ENCODE measurements around the gene TXNL1.
"Not testable (repeated sequence)": the region's sequence is repeated elsewhere in the genome, so short reads cannot be mapped to it uniquely, and the experiment has no call there.

The TXNL1 gene

GRCh38 chr18:56638232-56639103 is at the start of gene TXNL1:
TSS of gene TXNL1 (minus strand) at chr18:56638592. CDS start at chr18:56638440, 152 bp downstream.
- peak; percentile 99 for DNase-seq (ENCODE audit: low spot score)

DNA sequence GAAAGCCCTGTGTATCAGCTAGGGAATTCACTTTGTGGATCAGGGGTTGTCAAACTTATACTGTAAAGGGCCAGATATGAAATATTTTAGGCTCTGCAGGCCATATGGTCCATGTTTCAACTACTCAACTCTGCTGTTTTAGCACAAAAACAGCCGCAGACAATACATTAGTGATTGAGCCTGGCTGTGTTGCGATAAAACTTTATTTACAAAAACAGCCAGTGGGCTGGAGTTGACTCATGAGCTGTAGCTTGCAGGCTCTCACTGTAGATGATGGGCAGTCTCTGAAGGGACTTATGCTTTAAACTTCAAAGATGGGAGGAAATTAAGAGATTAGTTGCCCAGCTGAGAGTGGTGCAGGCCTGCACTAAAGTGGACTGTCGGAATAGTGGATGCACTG is 45.9 kb upstream of the TXNL1 start:
- DNase-seq (ENCODE audit: low spot score) = no peak

GRCh38 chr18:56678836-56679565 is 40.6 kb upstream of the TXNL1 start:
- no peak for DNase-seq (ENCODE audit: low spot score)

DNA sequence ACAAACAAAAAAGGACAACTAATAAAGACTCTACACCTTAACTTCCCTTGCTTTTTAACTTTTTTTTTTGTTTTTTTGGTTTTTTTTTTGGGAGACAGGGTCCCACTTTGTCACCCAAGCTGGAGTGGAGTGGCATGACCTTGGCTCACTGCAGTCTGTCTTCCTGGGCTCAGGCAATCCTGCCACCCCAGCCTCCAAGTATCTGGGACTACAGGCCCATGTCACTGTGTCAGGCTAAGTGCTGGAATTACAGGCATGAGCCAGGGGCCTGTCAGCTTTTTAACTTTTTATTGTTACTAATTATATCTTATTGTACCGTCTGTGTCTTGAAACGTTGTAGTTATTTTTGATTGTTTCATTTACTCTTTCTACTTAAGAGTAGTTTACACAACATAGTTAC is 38.2 kb upstream of the TXNL1 start:
- no peak for DNase-seq (ENCODE audit: low spot score)

GRCh38 chr18:56672981-56673380 is 34.6 kb upstream of the TXNL1 start:
- no peak for DNase-seq (ENCODE audit: low spot score)

DNA sequence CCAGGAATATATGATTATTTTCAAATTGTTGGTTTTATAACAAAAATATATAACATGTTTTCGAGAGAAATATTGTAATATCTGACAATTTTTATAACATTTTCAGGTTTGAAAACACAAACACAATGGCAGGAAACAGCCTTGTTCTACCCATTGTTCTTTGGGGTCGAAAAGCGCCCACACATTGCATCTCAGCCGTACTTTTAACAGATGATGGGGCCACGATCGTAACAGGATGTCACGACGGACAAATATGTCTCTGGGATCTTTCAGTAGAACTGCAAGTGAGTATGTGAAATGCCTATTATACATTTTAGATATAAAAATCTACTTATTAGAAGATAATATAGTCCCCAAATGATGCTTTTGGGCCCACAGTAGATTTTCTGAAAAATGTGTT is 34.0 kb upstream of the TXNL1 start:
- DNase-seq (ENCODE audit: low spot score) = no peak

DNA sequence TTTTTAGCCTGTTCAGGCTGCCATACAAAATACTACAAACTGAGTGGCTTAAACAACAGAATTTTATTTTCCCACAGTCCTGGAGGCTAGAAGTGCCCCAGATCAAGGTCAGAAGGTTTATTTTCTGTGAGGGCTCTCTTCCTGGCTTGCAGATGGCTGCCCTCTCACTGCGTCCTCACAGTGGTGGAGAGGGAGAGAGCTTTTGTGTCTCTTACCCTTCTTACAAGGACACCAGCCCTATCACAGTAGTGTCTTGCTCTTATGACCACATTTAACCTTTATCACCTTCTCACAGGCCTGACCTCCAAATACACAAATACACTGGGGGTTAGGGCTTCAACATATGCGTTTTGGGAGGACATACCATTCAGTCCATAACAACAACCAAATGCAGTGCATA is 24.5 kb upstream of the TXNL1 start:
- no peak for DNase-seq (ENCODE audit: low spot score)

GRCh38 chr18:56662502-56662901 is 24.1 kb upstream of the TXNL1 start:
- DNase-seq (ENCODE audit: low spot score) = no peak

DNA sequence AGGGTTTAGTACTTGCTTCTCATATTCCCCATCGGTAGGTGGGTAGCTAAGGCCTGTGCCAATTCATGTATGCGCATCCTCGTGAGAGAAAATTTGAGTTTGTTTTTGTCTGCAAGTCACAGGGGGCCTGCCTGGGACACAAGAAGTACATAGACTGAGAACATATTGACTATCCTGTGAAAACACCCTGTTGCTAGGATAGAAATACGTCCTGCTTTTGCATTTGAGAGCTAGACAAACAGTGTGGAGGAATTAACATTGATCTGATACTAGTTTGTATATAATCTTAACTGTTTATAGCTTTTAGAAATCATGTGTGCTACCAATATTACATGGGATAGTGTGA is 23.6 kb upstream of the TXNL1 start:
- no peak for DNase-seq (ENCODE audit: low spot score)

- no peak for DNase-seq (ENCODE audit: low spot score)
Observed at GRCh38 chr18:56661360-56662062, 23.1 kb upstream of the TXNL1 start.

- DNase-seq (ENCODE audit: low spot score) = no peak
Observed at GRCh38 chr18:56660655-56661054, 22.3 kb upstream of the TXNL1 start.

DNA sequence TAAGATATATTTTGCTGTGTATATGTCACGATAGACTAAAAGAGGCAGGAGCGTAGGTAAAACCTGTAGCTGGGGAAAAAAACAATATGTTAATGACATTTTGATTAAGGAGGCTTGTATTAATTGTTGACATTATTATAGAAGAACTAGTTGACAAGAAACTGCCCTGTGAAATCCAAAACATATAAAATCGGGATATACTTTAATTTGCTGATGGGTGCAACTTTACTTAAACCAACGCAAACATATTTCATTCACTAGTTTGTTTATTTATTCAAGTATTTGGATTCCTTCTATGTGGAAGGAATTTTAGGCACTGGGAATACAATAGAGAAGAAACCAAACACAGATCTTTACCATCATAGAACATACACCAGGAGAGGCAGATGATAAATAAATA is 20.7 kb upstream of the TXNL1 start:
- DNase-seq (ENCODE audit: low spot score) = no peak

DNA sequence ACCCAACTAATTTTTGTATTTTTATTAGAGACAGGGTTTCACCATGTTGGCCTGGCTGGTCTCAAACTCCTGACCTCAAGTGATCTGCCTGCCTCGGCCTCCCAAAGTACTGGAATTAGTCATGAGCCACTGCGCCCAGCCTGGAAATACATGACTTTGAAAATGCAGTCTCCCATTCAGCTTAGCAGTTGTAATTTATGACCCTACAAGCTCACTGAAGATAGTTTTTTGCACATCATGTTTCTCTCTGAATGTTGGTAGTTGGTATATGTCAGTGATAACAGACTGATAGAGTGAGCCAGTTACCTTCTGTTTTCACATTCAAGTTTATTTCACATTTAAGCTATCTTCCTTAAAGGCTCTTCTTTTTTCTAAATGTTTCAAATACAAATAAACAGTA is 19.9 kb upstream of the TXNL1 start:
- DNase-seq (ENCODE audit: low spot score) = no peak

DNA sequence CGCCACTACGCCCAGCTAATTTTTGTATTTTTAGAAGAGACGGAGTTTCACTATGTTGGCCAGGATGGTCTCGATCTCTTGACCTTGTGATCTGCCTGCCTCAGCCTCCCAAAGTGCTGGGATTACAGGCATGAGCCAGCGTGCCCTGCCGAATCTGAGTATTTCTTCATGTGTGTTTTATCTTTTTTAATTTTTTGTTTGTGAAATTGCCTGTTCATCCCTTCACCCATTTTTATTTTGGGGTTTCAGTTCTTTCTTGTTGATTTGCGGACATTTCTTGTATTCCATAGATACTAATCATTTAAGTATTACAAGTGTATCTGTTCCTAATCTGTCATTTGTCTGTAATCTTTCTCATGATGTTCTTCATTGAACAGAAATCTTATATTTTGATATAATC is 15.9 kb upstream of the TXNL1 start:
- not testable (repeated sequence) for DNase-seq (ENCODE audit: low spot score)

DNA sequence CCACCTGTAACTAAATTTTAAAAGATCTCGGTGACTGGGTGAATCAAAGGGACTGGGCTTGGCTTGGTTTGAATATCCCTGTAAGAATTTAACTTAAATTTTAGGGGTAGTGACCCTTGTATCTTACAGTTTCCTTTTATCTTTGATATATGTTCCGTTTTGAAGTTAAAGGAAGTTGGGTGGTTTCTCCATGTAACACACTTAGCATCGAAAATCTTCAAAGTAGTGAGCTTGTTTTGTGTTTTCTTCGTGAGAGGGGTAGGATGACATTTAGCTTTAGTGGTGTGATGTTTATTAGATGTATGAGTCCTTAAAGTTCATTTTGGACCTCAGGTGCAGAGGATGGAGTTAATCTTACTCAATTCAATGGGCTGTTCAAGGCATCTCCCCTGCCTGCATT is 14.4 kb upstream of the TXNL1 start:
- no peak for DNase-seq (ENCODE audit: low spot score)

DNA sequence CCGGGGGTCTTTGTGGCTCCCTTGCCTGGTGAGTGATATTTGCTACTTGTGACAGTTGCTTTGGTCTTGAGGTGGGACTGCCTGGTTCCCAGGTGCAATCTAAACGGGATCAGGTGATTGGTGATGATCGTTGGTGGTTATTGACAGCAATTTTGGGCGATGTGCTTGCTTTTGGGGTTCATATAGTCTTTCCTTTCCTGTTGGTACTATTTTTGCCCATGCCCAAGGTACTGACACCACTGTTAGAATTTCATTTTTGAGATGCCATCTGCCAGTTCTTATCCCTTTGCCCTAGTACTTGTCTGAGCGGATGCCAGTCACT is 13.3 kb upstream of the TXNL1 start:
- DNase-seq (ENCODE audit: low spot score) = no peak

DNA sequence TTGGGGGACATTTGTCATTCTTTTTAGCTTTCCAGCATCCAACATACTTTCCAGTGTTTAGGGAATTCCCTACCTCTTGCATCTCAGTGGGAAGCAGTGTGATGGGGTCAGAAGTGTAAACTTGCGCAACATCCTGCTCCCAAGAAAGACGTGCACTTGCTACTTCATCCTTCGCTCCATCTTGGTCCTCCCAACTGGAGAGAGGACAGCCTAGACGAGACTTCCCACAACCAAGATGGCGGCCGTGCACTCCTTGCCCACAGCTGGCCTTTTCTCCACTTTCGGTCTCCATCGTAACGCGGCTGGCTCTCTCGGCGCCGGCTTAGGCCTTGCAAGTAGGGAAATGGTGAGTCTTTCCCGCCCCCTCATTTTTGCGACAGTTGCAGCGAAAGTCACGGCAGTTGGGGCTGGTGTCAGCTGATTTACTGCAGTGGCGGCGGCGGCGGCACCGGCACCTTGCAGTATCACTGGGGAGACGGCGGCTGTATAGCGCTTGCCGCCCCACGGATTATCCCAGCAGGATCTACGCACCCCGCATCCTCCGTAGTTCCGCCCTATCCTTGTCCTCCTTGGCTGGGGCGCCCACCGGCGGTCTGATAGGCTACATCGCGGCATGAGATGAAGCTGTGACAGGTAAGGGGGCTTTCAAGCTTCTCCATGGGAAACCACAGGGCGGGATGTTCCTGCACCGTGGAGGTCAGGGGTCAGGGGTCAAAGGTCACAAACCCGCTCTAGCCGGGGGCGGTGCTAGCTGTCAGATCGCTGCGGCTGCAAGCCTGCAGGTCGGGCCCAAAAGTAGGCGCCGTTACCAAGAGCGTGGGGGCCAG is 12.8 kb upstream of the TXNL1 start, which contains the start of gene WDR7:
Gene WDR7, plus strand, starts transcription at position 416 of the 827 bp plus-strand sequence. CDS start 21,157 bp downstream, outside the sequence.
- peak; percentile 93 for DNase-seq (ENCODE audit: low spot score)

DNA sequence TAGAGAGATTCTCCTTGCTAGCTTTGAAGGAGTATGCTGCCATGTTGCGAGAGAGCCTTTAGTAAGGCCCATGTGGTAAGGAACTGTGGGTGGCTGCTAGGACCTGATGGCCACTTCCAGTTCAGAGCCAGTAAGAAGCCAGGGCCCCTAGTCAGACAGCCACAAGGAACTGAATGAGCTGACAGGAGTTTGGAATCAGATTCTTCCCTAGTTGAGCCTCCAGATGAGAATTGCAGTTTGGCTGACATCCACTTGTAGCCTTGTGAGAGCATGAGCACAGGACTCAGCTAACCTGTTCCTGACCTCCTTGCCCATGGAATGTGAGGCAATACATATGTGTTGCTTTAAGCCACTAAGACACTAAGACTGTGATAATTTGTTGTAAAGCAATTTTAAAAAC is 11.6 kb upstream of the TXNL1 start:
- no peak for DNase-seq (ENCODE audit: low spot score)

GRCh38 chr18:56647951-56648893 is 9.8 kb upstream of the TXNL1 start:
- DNase-seq (ENCODE audit: low spot score) = no peak

- DNase-seq (ENCODE audit: low spot score) = no peak
Observed at GRCh38 chr18:56647071-56647470, 8.7 kb upstream of the TXNL1 start.

Measured in AG08395 (cell line).